Fibroblast of pulmonary artery (primary cell): Measurements from ENCODE around the gene STX4.
A peak's percentile ranks its signal among the peaks of the same experiment; 100 is the strongest.
"Not testable (repeated sequence)": the region's sequence is repeated elsewhere in the genome, so short reads cannot be mapped to it uniquely, and the experiment has no call there.

Experiments used
- DNase-seq: peaks from one replicate; pipeline ENCODE4 v3.0.0-alpha.2; 2010; ENCODE audit warnings: low read depth
- H3K4me3 ChIP-seq: replicated peaks from 2 replicates; pipeline ENCODE4 v1.5.1; 2011; ENCODE audit warnings: low read depth, mild to moderate bottlenecking, control low read depth, low read length, moderate library complexity
- CTCF ChIP-seq: IDR thresholded peaks from 2 replicates; pipeline ENCODE4 v1.5.1; 2011; ENCODE audit warnings: mild to moderate bottlenecking, control low read depth, low read length, inconsistent platforms; ENCODE audit errors: missing control alignments

STX4 gene

GRCh38 chr16:31009894-31010584 lies 23.3 kb upstream of the STX4 start:
- DNase-seq: no peak
- H3K4me3 ChIP-seq: peak overlapping the region; percentile 10
- TF ChIP-seq CTCF: no peak

GRCh38 chr16:31010585-31011325 lies 22.6 kb upstream of the STX4 start, which contains the start of gene STX1B:
TSS of gene STX1B (minus strand) at chr16:31010638. CDS start at chr16:31010396, 242 bp downstream.
- peak within 1 kb of the TSS; percentile 22 for H3K4me3 ChIP-seq
- TF ChIP-seq CTCF: no peak
- no peak for DNase-seq

GRCh38 chr16:31011815-31012214 lies 21.5 kb upstream of the STX4 start:
- not testable (repeated sequence) for H3K4me3 ChIP-seq, DNase-seq

GRCh38 chr16:31013292-31013691 lies 20.1 kb upstream of the STX4 start:
- DNase-seq, H3K4me3 ChIP-seq: not testable (repeated sequence)

DNA sequence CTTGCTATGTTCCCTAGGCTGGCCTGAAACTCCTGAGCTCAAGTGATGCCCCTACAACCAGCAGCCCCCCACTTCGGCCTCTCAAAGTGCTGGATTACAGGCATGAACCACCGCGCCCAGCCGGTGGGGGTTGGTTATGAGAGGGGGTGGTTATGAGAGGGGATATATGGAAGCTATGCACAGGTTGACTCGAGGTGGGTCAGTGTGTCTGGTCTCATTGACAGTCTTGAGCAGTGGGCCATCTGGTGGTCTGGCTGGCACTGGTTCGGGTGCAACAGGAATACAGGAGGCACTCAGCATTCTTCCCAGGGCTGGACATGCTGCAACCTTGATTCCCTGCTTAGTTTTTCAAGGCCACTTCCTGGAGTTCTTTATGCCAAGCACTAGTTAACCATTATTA lies 17.3 kb upstream of the STX4 start:
- TF ChIP-seq CTCF: no peak
- no peak overlapping the region for H3K4me3 ChIP-seq
- DNase-seq: no peak

DNA sequence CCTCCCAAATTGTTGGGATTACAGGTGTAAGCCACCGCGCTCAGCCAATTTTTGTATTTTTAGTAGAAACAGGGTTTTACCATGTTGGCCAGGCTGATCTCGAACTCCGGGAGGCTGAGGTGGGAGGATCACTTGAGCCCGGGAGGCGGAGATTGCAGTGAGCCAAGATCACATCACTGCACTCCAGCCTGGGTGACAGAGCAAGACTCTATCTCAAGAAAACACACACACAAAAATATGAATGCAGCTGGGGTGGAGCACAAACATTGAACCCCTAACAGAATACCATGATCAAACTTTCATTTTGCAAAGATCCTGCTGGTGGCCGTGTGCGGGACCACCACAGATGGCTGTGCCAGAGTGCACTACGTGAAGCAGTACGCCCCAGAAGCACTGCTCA lies 15.6 kb upstream of the STX4 start:
- H3K4me3 ChIP-seq, DNase-seq: not testable (repeated sequence)

DNA sequence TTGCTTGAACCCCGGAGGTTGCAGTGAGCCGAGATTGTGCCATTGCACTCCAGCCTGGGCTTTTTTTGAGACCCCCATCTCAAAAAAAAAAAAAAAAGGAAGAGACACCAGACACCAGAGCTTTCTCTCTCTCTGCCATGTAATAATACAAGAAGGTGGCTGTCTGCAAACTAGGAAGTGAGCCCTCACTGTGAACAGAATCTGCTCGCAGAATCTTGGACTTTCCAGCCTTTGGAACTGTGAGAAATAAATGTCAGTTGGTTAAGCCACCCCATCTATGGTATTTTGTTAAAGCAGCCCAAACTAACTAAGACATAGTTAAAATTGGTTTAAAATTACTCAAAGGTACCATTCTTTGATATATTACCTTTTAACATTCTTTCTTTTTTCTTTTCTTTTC lies 12.8 kb upstream of the STX4 start:
- no peak overlapping the region for H3K4me3 ChIP-seq
- DNase-seq: no peak
- TF ChIP-seq CTCF: no peak

DNA sequence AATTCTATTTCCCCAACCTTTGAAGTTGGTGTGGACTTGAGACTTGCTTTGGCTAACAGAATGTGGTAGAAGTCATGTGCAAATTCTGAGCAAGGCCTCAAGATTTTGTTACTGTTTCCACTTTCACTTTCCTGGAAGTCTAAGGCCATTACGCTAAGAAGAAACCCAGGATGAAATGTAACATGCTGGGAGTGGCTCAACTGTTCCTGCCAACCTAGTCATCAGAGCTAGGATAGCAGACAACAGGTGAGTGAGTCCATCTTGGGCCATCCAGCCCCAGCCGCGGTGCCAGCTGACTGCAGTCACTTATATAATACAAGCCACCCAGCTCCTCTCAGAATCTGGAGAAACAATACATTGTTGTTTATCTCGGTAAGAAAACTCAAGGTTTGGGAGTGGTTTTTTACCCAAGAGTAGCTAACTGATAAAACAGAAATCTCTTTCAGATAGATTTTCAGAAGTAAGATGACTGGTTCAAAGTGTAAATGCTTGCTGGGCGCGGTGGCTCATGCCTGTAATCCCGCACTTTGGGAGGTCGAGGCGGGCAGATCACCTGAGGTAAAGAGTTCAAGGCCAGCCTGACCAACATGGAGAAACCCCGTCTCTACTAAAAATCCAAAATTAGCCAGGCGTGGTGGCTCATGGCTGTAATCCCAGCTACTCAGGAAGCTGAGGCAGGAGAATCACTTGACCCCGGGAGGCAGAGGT lies 10.7 kb upstream of the STX4 start:
- no peak overlapping the region for H3K4me3 ChIP-seq
- DNase-seq: no peak
- TF ChIP-seq CTCF: no peak
